Hepatocyte (in vitro differentiated cells): ENCODE measurements around the gene PACSIN2. TPM values are rescaled to one million over a fixed set of nuclear protein-coding genes. Genes with fewer than 3 reads are reported as not detected.
A peak's percentile ranks its signal among the peaks of the same experiment; 100 is the strongest.

Source experiments
- DNase-seq: peaks from one replicate; pipeline ENCODE4 v3.0.0-alpha.2; 2016; ENCODE audit warnings: low spot score
- H2AFZ ChIP-seq: fragments of 200-600 bp; sonication (generic); 2 replicates; pipeline ENCODE4 v1.6.0; 2016; ENCODE audit warnings: antibody characterized with exemption, mild to moderate bottlenecking
- H3K27ac ChIP-seq: fragments of 200-600 bp; sonication (generic); 2 replicates; pipeline ENCODE4 v1.5.1; 2016; ENCODE audit warnings: mild to moderate bottlenecking
- H3K27me3 ChIP-seq: fragments of 200-600 bp; sonication (generic); 2 replicates; pipeline ENCODE4 v1.6.1; 2016
- H3K36me3 ChIP-seq: fragments of 200-600 bp; sonication (generic); replicated peaks from 2 replicates; pipeline ENCODE4 v1.5.1; 2016; ENCODE audit warnings: low read depth; ENCODE audit not compliant: insufficient read depth
- H3K4me1 ChIP-seq: fragments of 200-600 bp; sonication (generic); 2 replicates; pipeline ENCODE4 v1.5.1; 2016; ENCODE audit warnings: mild to moderate bottlenecking, moderate library complexity; ENCODE audit not compliant: insufficient read depth
- H3K4me2 ChIP-seq: fragments of 200-600 bp; sonication (generic); 2 replicates; pipeline ENCODE4 v1.6.0; 2016
- H3K4me3 ChIP-seq: fragments of 200-600 bp; sonication (generic); 2 replicates; pipeline ENCODE4 v1.5.1; 2016; ENCODE audit warnings: mild to moderate bottlenecking
- H3K79me2 ChIP-seq: fragments of 200-600 bp; sonication (generic); 2 replicates; pipeline ENCODE4 v1.6.0; 2017; ENCODE audit warnings: mild to moderate bottlenecking
- H3K9me2 ChIP-seq: fragments of 200-600 bp; sonication (generic); replicated peaks from 2 replicates; pipeline ENCODE4 v1.6.0; 2017; ENCODE audit warnings: mild to moderate bottlenecking; ENCODE audit not compliant: insufficient read depth
- H3K9me3 ChIP-seq: fragments of 200-600 bp; sonication (generic); 2 replicates; pipeline ENCODE4 v1.5.1; 2016; ENCODE audit warnings: low read depth, mild to moderate bottlenecking
- H4K20me1 ChIP-seq: fragments of 200-600 bp; sonication (generic); 2 replicates; pipeline ENCODE4 v1.6.0; 2016; ENCODE audit warnings: mild to moderate bottlenecking; ENCODE audit not compliant: insufficient read depth, poor library complexity, severe bottlenecking
- CTCF ChIP-seq: fragments of 200-600 bp; sonication (generic); IDR thresholded peaks from 2 replicates; pipeline ENCODE4 v1.5.1; 2016; ENCODE audit warnings: antibody characterized with exemption, mild to moderate bottlenecking; ENCODE audit not compliant: poor library complexity
- EZH2 ChIP-seq: fragments of 200-600 bp; sonication (generic); IDR thresholded peaks from 2 replicates; pipeline ENCODE4 v1.6.1; 2016; ENCODE audit warnings: antibody characterized with exemption, mild to moderate bottlenecking, borderline replicate concordance
- EZH2phosphoT487 ChIP-seq: fragments of 200-600 bp; sonication (generic); IDR thresholded peaks from one replicate; pipeline ENCODE4 v1.6.1; 2018; ENCODE audit warnings: antibody characterized with exemption, mild to moderate bottlenecking, low read depth, moderate library complexity; ENCODE audit not compliant: unreplicated experiment, severe bottlenecking
- WGBS: methylation state at CpG from one replicate; pipeline ENCODE4 v1.1.6; 2016; ENCODE audit warnings: low lambda C conversion rate; ENCODE audit errors: missing lambda C conversion rate; 5-methylcytosine and 5-hydroxymethylcytosine counted together
- polyA plus RNA-seq: library from polyadenylated mRNA; unstranded; fragments of >200 nt; fragmentation: Nextera tagmentation; extraction: Ambion mirVana; gene quantifications from 2 replicates; pipeline ENCODE4 v1.2.1, GENCODE V29; 2016
- total RNA-seq: library from RNA; depleted of rRNA; stranded (reverse); fragments of >200 nt; gene quantifications from 2 replicates; pipeline ENCODE4 v1.2.3, GENCODE V29; 2014

Gene PACSIN2
- total and polyA plus RNA-seq, 2 experiments from 2014 or later = 77.7 to 86.3 TPM

- H3K27ac ChIP-seq = peak overlapping the region; percentile 14
- DNase-seq = no peak
- no peaks in the 10 kb centered on the region for H3K9me3 ChIP-seq
- WGBS = 72% methylated on average over 4 of the region's 4 CpGs
- H3K79me2 ChIP-seq = no peaks in the 10 kb centered on the region
- H4K20me1 ChIP-seq = no peaks in the 10 kb centered on the region
- no peaks in the 10 kb centered on the region for H3K36me3 ChIP-seq
- H2AFZ ChIP-seq = no peak overlapping the region
- no peak overlapping the region for H3K4me2 ChIP-seq
- peaks cover 8% of the 10 kb centered on the region for H3K4me1 ChIP-seq
- H3K27me3 ChIP-seq = no peaks in the 10 kb centered on the region
- no peaks in the 10 kb centered on the region for H3K9me2 ChIP-seq
- TF ChIP-seq EZH2 (no peak), CTCF (no peak), EZH2phosphoT487 (no peak)
- H3K4me3 ChIP-seq = no peak overlapping the region
Observed at GRCh38 chr22:42863349-42863961, 151.5 kb downstream of the PACSIN2 start.

GRCh38 chr22:42862045-42862734 lies 152.8 kb downstream of the PACSIN2 start:
- Histone ChIP-seq H4K20me1 (no peaks in the 10 kb centered on the region), H3K9me3 (no peaks in the 10 kb centered on the region), H3K4me2 (no peak overlapping the region), H3K79me2 (peaks cover 5% of the 10 kb centered on the region), H3K4me3 (no peak overlapping the region), H3K27me3 (no peaks in the 10 kb centered on the region), H3K36me3 (no peaks in the 10 kb centered on the region), H2AFZ (no peak overlapping the region), H3K27ac (peak overlapping the region; percentile 94), H3K4me1 (peaks cover 10% of the 10 kb centered on the region), H3K9me2 (no peaks in the 10 kb centered on the region)
- peak; percentile 61 for DNase-seq
- WGBS = 75% methylated on average over 7 of the region's 7 CpGs
- no peak for TF ChIP-seq EZH2phosphoT487
- TF ChIP-seq CTCF = no peak
- TF ChIP-seq EZH2 = no peak

- Histone ChIP-seq H3K9me3 (no peaks in the 10 kb centered on the region), H3K27ac (no peak overlapping the region), H3K4me1 (peaks cover 10% of the 10 kb centered on the region), H3K79me2 (peaks cover 10% of the 10 kb centered on the region), H3K36me3 (no peaks in the 10 kb centered on the region), H3K4me2 (no peak overlapping the region), H3K27me3 (no peaks in the 10 kb centered on the region), H4K20me1 (peaks cover under 1% of the 10 kb centered on the region), H3K9me2 (no peaks in the 10 kb centered on the region), H2AFZ (no peak overlapping the region), H3K4me3 (no peak overlapping the region)
- no peak for TF ChIP-seq EZH2
- TF ChIP-seq CTCF = no peak
- TF ChIP-seq EZH2phosphoT487 = no peak
- no peak for DNase-seq
- 94% methylated on average over 4 of the region's 4 CpGs for WGBS
Observed at GRCh38 chr22:42860968-42861367, 154.0 kb downstream of the PACSIN2 start.
